GM23338 (cell line): Measurements from ENCODE around the gene TCL1A.

Source experiments
- CREB1 ChIP-seq: fragments of 250-450 bp; sonication (Bioruptor Pico); IDR thresholded peaks from 2 replicates; pipeline ENCODE4 v1.5.0; 2020; ENCODE audit warnings: low read depth, mild to moderate bottlenecking, moderate library complexity
- EZH2 ChIP-seq: fragments of 200-600 bp; sonication (generic); IDR thresholded peaks from one replicate; pipeline ENCODE4 v1.8.0; 2017; ENCODE audit warnings: antibody characterized with exemption, mild to moderate bottlenecking, low read depth; ENCODE audit not compliant: unreplicated experiment
- EZH2phosphoT487 ChIP-seq: fragments of 200-600 bp; sonication (generic); IDR thresholded peaks from one replicate; pipeline ENCODE4 v1.8.1; 2018; ENCODE audit warnings: antibody characterized with exemption; ENCODE audit not compliant: unreplicated experiment
- JUNB ChIP-seq: IDR thresholded peaks from one replicate; pipeline ENCODE4 v1.6.1; 2016; ENCODE audit warnings: antibody characterized with exemption; ENCODE audit not compliant: unreplicated experiment
- POLR2AphosphoS5 ChIP-seq: IDR thresholded peaks from 2 replicates; pipeline ENCODE4 v1.6.1; 2016; ENCODE audit warnings: antibody characterized with exemption, low read depth
- TF ChIP-seq, protein P1 (sequence below), 2 experiments: fragments of 200-600 bp in 1 of 2; sonication (generic) in 1 of 2; conservative IDR thresholded peaks; 2 replicates each; pipeline versions ENCODE4 v1.5.1 to v1.6.1; 2016 to 2017; ENCODE audit warnings: antibody characterized with exemption in 2 of 2, low read depth in 2 of 2, mild to moderate bottlenecking in 2 of 2, moderate library complexity in 1 of 2
- TF ChIP-seq, protein P2 (sequence below): IDR thresholded peaks from one replicate; pipeline ENCODE4 v1.6.1; 2018; ENCODE audit warnings: antibody characterized with exemption; ENCODE audit not compliant: unreplicated experiment

DNA sequence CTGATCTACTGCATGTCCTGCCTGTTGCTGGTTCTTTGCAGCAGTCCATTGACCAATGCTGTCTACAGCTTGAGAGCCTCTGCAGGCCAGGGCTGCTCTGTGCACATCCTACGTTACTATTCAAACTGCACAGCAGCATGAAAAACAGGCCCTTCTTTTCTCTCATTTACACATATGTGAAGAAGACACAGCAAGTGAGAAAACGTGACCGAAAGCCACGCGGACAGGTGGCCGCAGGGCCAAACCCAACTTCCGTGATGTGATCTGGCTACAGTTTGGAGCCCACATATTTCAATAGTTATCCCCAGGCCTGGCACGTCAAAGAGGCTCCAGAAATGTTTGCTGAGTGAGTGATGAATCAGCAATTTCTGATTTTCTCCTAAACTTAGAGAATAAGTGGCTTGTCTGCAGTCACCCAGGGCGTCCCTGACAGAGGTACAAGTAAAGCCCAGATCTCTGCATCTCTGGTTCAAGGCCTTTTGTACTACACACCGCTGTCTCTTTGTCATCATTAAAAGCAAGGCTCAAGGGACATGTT is 45.6 kb downstream of the TCL1A start:
- TF ChIP-seq EZH2 (no peak), EZH2phosphoT487 (no peak), JUNB (no peak), POLR2AphosphoS5 (no peak), CREB1 (CRISPR knock-in tag) (no peak)
- TF ChIP-seq, protein P1, sequence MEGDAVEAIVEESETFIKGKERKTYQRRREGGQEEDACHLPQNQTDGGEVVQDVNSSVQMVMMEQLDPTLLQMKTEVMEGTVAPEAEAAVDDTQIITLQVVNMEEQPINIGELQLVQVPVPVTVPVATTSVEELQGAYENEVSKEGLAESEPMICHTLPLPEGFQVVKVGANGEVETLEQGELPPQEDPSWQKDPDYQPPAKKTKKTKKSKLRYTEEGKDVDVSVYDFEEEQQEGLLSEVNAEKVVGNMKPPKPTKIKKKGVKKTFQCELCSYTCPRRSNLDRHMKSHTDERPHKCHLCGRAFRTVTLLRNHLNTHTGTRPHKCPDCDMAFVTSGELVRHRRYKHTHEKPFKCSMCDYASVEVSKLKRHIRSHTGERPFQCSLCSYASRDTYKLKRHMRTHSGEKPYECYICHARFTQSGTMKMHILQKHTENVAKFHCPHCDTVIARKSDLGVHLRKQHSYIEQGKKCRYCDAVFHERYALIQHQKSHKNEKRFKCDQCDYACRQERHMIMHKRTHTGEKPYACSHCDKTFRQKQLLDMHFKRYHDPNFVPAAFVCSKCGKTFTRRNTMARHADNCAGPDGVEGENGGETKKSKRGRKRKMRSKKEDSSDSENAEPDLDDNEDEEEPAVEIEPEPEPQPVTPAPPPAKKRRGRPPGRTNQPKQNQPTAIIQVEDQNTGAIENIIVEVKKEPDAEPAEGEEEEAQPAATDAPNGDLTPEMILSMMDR (conservative IDR thresholded peaks at IDR 0.05; ENCODE audit: low read depth in 2 of 2): no peak
- TF ChIP-seq, protein P2, sequence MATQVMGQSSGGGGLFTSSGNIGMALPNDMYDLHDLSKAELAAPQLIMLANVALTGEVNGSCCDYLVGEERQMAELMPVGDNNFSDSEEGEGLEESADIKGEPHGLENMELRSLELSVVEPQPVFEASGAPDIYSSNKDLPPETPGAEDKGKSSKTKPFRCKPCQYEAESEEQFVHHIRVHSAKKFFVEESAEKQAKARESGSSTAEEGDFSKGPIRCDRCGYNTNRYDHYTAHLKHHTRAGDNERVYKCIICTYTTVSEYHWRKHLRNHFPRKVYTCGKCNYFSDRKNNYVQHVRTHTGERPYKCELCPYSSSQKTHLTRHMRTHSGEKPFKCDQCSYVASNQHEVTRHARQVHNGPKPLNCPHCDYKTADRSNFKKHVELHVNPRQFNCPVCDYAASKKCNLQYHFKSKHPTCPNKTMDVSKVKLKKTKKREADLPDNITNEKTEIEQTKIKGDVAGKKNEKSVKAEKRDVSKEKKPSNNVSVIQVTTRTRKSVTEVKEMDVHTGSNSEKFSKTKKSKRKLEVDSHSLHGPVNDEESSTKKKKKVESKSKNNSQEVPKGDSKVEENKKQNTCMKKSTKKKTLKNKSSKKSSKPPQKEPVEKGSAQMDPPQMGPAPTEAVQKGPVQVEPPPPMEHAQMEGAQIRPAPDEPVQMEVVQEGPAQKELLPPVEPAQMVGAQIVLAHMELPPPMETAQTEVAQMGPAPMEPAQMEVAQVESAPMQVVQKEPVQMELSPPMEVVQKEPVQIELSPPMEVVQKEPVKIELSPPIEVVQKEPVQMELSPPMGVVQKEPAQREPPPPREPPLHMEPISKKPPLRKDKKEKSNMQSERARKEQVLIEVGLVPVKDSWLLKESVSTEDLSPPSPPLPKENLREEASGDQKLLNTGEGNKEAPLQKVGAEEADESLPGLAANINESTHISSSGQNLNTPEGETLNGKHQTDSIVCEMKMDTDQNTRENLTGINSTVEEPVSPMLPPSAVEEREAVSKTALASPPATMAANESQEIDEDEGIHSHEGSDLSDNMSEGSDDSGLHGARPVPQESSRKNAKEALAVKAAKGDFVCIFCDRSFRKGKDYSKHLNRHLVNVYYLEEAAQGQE: no peak
